MM.1S (cell line): Measurements from ENCODE around the gene USP40.

ENCODE experiments used
- DNase-seq: peaks from one replicate; pipeline ENCODE4 v3.0.0-alpha.2; 2015
- H2AFZ ChIP-seq: fragments of 300-600 bp; sonication (generic); 2 replicates; pipeline ENCODE4 v1.6.0; 2016; ENCODE audit warnings: antibody characterized with exemption, low read length
- H3F3A ChIP-seq: fragments of 300-600 bp; sonication (generic); 2 replicates; pipeline ENCODE4 v1.6.1; 2016; ENCODE audit warnings: mild to moderate bottlenecking, antibody characterized with exemption, low read length, moderate library complexity, mixed read lengths; ENCODE audit not compliant: insufficient read depth
- H3K27ac ChIP-seq: fragments of 300-600 bp; sonication (generic); 2 replicates; pipeline ENCODE4 v1.5.1; 2016; ENCODE audit warnings: mild to moderate bottlenecking, low read length
- H3K27me3 ChIP-seq: fragments of 300-600 bp; sonication (generic); replicated peaks from 2 replicates; pipeline ENCODE4 v1.6.0; 2016; ENCODE audit warnings: low read length; ENCODE audit not compliant: insufficient read depth
- H3K36me3 ChIP-seq: fragments of 300-600 bp; sonication (generic); replicated peaks from 2 replicates; pipeline ENCODE4 v1.6.1; 2016; ENCODE audit warnings: mild to moderate bottlenecking, low read length, mixed read lengths; ENCODE audit not compliant: insufficient read depth
- H3K4me1 ChIP-seq: fragments of 300-600 bp; sonication (generic); 2 replicates; pipeline ENCODE4 v1.6.1; 2016; ENCODE audit warnings: low read length, mixed read lengths
- H3K4me2 ChIP-seq: fragments of 300-600 bp; sonication (generic); 2 replicates; pipeline ENCODE4 v1.6.0; 2016; ENCODE audit warnings: low read depth, low read length
- H3K4me3 ChIP-seq: fragments of 300-600 bp; sonication (generic); 2 replicates; pipeline ENCODE4 v1.5.1; 2016; ENCODE audit warnings: low read length, mixed read lengths
- H3K79me2 ChIP-seq: fragments of 300-600 bp; sonication (generic); 2 replicates; pipeline ENCODE4 v1.6.1; 2016; ENCODE audit warnings: mixed run types, low read length, mixed read lengths
- H3K9ac ChIP-seq: fragments of 300-600 bp; sonication (generic); 2 replicates; pipeline ENCODE4 v1.6.1; 2016; ENCODE audit warnings: low read length, mixed read lengths
- H3K9me2 ChIP-seq: fragments of 300-600 bp; sonication (generic); replicated peaks from 2 replicates; pipeline ENCODE4 v1.6.1; 2016; ENCODE audit warnings: mild to moderate bottlenecking, low read length, mixed read lengths; ENCODE audit not compliant: insufficient read depth
- H3K9me3 ChIP-seq: fragments of 300-600 bp; sonication (generic); replicated peaks from 2 replicates; pipeline ENCODE4 v1.6.1; 2016; ENCODE audit warnings: mild to moderate bottlenecking, low read length, mixed read lengths; ENCODE audit not compliant: insufficient read depth
- H4K20me1 ChIP-seq: fragments of 300-600 bp; sonication (generic); 2 replicates; pipeline ENCODE4 v1.6.1; 2016; ENCODE audit warnings: mild to moderate bottlenecking, low read length, moderate library complexity, mixed read lengths; ENCODE audit not compliant: insufficient read depth
- EZH2 ChIP-seq: fragments of 300-600 bp; sonication (generic); optimal IDR thresholded peaks from 2 replicates; pipeline ENCODE3; 2017; ENCODE audit warnings: low read depth, mild to moderate bottlenecking, antibody characterized with exemption, low read length, mixed read lengths
- EZH2phosphoT487 ChIP-seq: fragments of 300-600 bp; sonication (generic); IDR thresholded peaks from 2 replicates; pipeline ENCODE4 v1.6.1; 2018; ENCODE audit warnings: antibody characterized with exemption, low read length
- TF ChIP-seq, protein P1 (sequence below): fragments of 300-600 bp; sonication (generic); IDR thresholded peaks from 2 replicates; pipeline ENCODE4 v1.5.1; 2016; ENCODE audit warnings: antibody characterized with exemption, low read length, mixed read lengths

The USP40 gene

DNA sequence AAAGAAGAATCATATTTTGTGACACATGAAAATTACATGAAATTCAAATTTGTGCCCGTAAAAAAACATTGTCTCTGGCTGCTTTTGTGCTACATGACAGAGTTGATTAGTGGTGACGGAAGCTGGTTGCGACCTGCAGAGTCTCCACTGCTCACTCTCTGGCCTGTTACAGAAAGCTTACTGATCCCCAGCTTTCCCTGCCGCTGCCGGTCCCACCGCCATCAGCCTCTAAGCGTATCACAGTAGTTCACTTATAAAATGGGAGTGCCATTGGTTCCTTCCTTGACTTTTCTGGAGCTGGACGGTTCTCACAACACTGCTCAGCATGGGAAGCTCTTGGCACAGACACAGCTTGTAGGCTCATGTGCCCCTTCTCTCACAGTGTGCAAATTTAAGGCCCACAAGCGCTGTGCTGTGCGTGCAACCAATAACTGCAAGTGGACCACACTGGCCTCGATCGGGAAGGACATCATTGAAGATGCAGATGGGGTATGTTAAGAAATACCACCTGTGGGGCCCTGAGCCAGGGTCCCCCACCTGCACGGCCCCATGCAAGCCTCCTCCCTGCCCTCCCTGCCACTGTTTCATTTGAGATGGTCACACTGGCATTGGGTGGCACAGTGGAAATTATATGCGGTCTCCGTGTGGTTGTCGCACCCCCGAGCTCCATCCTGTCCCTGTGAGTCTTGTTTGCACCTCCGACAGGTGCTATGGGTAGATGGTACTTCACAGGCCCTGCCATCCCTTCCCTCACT, 131.0 kb downstream of the USP40 start:
- DNase-seq: no peak
- no peaks in the 10 kb centered on the region for H4K20me1 ChIP-seq
- no peaks in the 10 kb centered on the region for H3F3A ChIP-seq
- H3K9me3 ChIP-seq: no peaks in the 10 kb centered on the region
- no peak overlapping the region for H3K27ac ChIP-seq
- no peaks in the 10 kb centered on the region for H3K4me1 ChIP-seq
- no peak for TF ChIP-seq EZH2phosphoT487
- TF ChIP-seq, protein P1, sequence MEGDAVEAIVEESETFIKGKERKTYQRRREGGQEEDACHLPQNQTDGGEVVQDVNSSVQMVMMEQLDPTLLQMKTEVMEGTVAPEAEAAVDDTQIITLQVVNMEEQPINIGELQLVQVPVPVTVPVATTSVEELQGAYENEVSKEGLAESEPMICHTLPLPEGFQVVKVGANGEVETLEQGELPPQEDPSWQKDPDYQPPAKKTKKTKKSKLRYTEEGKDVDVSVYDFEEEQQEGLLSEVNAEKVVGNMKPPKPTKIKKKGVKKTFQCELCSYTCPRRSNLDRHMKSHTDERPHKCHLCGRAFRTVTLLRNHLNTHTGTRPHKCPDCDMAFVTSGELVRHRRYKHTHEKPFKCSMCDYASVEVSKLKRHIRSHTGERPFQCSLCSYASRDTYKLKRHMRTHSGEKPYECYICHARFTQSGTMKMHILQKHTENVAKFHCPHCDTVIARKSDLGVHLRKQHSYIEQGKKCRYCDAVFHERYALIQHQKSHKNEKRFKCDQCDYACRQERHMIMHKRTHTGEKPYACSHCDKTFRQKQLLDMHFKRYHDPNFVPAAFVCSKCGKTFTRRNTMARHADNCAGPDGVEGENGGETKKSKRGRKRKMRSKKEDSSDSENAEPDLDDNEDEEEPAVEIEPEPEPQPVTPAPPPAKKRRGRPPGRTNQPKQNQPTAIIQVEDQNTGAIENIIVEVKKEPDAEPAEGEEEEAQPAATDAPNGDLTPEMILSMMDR: no peak
- no peak for TF ChIP-seq EZH2
- H3K9ac ChIP-seq: no peak overlapping the region
- H3K79me2 ChIP-seq: peaks cover 3% of the 10 kb centered on the region; the same call in 1 of the 2 replicates
- no peaks in the 10 kb centered on the region for H3K9me2 ChIP-seq
- H3K4me2 ChIP-seq: no peak overlapping the region
- H2AFZ ChIP-seq: no peak overlapping the region
- no peaks in the 10 kb centered on the region for H3K27me3 ChIP-seq
- H3K36me3 ChIP-seq: no peaks in the 10 kb centered on the region
- no peak overlapping the region for H3K4me3 ChIP-seq

DNA sequence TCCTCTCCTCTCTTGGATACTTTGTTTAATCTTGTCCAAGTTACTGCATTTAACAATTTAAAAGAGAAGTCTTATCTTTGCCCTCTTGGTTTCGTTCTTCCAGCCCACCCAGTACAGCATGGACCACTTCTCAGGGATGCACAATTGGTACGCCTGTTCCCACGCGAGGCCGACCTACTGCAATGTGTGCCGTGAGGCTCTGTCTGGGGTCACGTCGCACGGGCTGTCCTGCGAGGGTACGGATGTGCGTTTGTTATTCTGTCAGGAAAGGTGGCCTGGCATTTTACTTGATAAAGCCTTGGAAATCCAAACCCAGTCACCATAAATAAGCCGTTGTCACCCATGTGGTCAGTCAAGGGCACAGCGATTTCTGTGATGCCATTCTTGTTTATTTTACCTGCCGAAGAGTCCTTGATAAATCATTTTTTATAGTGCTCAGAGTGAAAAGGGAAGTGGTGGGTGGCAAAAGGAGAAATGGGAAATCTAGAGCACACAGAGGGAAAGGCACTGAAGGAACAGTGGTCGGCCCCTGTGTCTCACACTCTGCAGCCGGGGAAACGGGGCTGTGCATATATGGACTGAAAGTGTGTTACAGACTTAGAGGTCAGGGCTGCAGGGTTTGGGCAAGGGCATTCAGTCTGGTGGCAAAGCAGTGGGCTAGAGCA, 131.8 kb downstream of the USP40 start:
- Histone ChIP-seq H3K27ac (no peak overlapping the region), H3K4me1 (no peaks in the 10 kb centered on the region), H3K79me2 (peaks cover 7% of the 10 kb centered on the region), H3K4me3 (no peak overlapping the region), H3K27me3 (no peaks in the 10 kb centered on the region), H3K4me2 (no peak overlapping the region), H3K9me3 (no peaks in the 10 kb centered on the region), H3K9me2 (no peaks in the 10 kb centered on the region), H3K9ac (no peak overlapping the region), H2AFZ (no peak overlapping the region), H3K36me3 (no peaks in the 10 kb centered on the region), H4K20me1 (no peaks in the 10 kb centered on the region), H3F3A (no peaks in the 10 kb centered on the region)
- no peak for DNase-seq
- TF ChIP-seq, protein P1: no peak
- no peak for TF ChIP-seq EZH2
- TF ChIP-seq EZH2phosphoT487: no peak

GRCh38 chr2:233433794-233434193, 132.8 kb downstream of the USP40 start:
- Histone ChIP-seq H3F3A (no peaks in the 10 kb centered on the region), H3K27me3 (no peaks in the 10 kb centered on the region), H3K4me3 (no peak overlapping the region), H3K9me3 (no peaks in the 10 kb centered on the region), H4K20me1 (no peaks in the 10 kb centered on the region), H3K9me2 (no peaks in the 10 kb centered on the region), H2AFZ (no peak overlapping the region), H3K79me2 (peaks cover 16% of the 10 kb centered on the region), H3K27ac (no peak overlapping the region), H3K4me2 (no peak overlapping the region), H3K9ac (no peak overlapping the region), H3K36me3 (no peaks in the 10 kb centered on the region), H3K4me1 (no peaks in the 10 kb centered on the region)
- TF ChIP-seq, protein P1: no peak
- TF ChIP-seq EZH2phosphoT487 (no peak), EZH2 (no peak)
- DNase-seq: no peak
